IPS-18c (cell line): ENCODE data around the gene ARHGEF16.

Experiments used
- H3K4me3 ChIP-seq: 2 replicates; pipeline ENCODE4 v1.7.0; 2013; ENCODE audit warnings: low read depth, mild to moderate bottlenecking, low read length, moderate library complexity; ENCODE audit not compliant: insufficient read depth
- H3K9me3 ChIP-seq: one replicate; pipeline ENCODE4 v1.6.1; 2013; ENCODE audit warnings: mild to moderate bottlenecking, low read length, moderate library complexity; ENCODE audit not compliant: control insufficient read depth, insufficient read depth

The ARHGEF16 gene

GRCh38 chr1:3469849-3470649, 15.6 kb downstream of the ARHGEF16 start:
- no peaks in the 10 kb centered on the region for H3K9me3 ChIP-seq
- no peak overlapping the region; the same call in 1 of the 2 replicates for H3K4me3 ChIP-seq

DNA sequence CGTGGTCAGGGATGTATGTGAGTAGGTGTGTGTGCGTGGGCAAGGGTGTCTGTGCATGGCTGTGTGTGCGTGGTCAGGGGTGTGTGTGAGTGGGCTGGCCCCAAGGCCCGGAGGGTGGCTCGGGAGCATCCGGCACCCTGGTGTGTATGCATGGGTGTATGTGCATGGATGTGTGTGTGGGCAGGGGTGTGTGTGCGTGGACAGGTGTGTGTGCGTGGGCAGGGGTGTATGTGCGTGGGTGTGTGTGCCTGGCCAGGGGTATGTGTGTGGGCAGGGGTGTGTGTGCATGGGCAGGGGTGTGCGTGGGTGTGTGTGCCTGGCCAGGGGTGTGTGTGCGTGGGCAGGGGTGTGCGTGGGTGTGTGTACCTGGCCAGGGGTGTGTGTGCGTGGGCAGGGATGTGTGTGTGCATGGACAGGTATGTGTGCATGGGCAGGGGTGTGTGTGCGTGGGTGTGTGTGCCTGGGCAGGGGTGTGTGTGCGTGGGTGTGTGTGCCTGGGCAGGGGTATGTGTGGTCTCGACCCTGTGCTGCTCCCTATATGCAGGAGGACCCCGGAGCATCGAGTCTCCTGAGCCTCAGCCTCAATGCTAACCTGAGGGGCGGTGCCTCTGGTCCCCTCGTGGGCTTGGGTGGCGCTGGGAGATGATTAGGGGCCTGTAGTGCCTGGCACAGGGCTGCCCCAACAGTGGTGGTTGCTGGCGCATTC, 16.3 kb downstream of the ARHGEF16 start:
- Histone ChIP-seq H3K9me3 (no peaks in the 10 kb centered on the region), H3K4me3 (no peak overlapping the region)

GRCh38 chr1:3471356-3472087, 17.1 kb downstream of the ARHGEF16 start:
- Histone ChIP-seq H3K9me3 (no peaks in the 10 kb centered on the region), H3K4me3 (no peak overlapping the region)

- Histone ChIP-seq H3K9me3 (no peaks in the 10 kb centered on the region), H3K4me3 (no peak overlapping the region)
These were observed 17.8 kb downstream of the ARHGEF16 start for GRCh38 chr1:3472088-3472850.

- Histone ChIP-seq H3K9me3 (no peaks in the 10 kb centered on the region), H3K4me3 (no peak overlapping the region)
These were observed 18.4 kb downstream of the ARHGEF16 start for GRCh38 chr1:3472906-3473305.

GRCh38 chr1:3473381-3473844, 18.9 kb downstream of the ARHGEF16 start:
- Histone ChIP-seq H3K9me3 (no peaks in the 10 kb centered on the region), H3K4me3 (no peak overlapping the region)

DNA sequence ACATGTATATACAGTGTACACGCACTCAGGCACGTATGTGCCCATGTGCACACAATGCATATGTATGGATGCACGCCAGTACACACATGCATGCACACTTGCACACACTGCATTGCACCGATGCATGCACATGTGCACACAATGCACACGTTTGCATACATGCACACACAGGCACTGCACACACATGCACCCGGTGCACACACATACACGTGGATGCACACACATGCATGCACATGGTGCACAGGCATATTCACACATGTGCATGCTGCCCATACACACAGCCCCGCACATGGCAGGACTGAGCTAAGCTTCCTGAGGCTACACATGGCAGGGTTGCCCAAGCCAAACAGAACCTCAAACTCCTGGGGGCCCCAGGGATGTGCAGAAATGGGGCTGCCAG, 19.6 kb downstream of the ARHGEF16 start:
- no peak overlapping the region for H3K4me3 ChIP-seq
- H3K9me3 ChIP-seq, result no peaks in the 10 kb centered on the region

DNA sequence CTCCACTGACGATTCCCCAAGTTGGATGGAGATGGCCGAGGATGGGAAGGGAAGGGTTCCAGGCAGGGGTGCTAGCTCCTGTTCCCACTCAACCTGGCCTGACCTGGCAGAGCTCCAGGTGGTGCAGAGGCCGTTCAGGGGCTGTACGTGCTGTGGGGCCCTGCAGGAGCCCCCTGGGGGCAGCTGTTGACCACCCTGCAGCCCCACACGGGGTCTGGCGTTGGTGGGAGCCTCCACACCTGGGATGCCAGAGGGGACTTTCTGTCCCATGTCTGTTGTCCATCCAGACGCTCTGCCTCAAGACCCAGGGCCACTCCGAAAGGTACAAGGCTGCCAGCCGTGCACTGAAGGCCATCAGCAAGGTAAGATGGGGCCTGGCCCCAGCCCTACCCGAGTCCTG, 20.0 kb downstream of the ARHGEF16 start:
- Histone ChIP-seq H3K4me3 (no peak overlapping the region), H3K9me3 (no peaks in the 10 kb centered on the region)

DNA sequence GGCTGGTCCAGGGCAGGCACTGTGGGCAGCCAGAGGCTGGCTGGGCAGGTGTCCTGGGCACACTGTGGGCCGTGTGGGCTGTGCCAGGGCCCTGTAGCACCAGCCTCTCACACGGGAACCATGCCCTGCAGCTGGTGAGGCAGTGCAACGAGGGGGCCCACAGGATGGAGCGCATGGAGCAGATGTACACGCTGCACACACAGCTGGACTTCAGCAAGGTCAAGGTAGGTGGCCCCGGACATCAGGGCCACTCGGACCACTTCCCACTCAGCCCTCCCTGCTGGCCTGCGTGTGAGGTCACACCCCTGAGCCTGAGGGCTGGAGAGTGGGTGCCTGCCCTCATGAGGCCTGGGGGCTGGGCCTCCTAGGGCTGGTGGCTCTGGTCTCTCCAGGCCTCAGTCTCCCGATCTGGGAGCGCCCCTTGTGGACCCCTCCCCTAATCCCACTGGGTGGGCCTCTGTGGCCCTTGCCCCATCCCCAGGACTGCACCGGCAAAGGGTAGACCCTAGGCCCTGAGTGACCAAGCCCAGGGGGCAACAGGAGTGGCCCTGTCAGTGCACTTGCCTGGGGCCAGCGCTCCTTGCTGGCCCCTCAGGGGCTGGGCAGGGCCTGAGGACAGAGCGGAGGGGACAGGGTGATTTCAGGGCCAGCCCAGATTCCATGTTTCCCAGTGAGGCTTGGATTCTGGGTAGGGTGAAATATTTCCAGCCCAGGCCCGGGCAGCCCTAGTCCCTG, 21.5 kb downstream of the ARHGEF16 start:
- no peaks in the 10 kb centered on the region for H3K9me3 ChIP-seq
- no peak overlapping the region for H3K4me3 ChIP-seq

DNA sequence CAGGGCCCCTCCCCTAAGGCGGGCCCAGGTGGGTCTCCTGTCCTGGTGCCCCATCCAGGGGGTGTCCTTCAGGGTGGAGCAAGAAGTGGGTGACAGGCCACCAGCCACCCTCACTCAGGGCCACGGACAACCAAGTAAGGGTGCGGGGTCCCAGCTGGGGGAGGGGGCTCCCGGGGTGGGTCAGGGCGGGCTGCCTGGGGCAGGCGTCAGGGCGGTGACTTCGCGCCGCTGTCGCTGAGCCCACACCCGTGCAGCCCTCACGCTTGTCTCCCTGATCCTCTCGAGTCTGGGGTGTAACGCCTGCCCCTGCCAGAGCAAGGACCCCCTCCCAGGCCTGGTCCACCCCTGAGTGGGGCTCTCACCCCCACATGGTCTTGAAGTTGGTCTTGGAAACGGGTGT, 22.2 kb downstream of the ARHGEF16 start:
- no peak overlapping the region for H3K4me3 ChIP-seq
- no peaks in the 10 kb centered on the region for H3K9me3 ChIP-seq

GRCh38 chr1:3477241-3477995, 23.0 kb downstream of the ARHGEF16 start:
- Histone ChIP-seq H3K4me3 (no peak overlapping the region), H3K9me3 (no peaks in the 10 kb centered on the region)

GRCh38 chr1:3478187-3478586, 23.7 kb downstream of the ARHGEF16 start:
- Histone ChIP-seq H3K4me3 (no peak overlapping the region), H3K9me3 (no peaks in the 10 kb centered on the region)

DNA sequence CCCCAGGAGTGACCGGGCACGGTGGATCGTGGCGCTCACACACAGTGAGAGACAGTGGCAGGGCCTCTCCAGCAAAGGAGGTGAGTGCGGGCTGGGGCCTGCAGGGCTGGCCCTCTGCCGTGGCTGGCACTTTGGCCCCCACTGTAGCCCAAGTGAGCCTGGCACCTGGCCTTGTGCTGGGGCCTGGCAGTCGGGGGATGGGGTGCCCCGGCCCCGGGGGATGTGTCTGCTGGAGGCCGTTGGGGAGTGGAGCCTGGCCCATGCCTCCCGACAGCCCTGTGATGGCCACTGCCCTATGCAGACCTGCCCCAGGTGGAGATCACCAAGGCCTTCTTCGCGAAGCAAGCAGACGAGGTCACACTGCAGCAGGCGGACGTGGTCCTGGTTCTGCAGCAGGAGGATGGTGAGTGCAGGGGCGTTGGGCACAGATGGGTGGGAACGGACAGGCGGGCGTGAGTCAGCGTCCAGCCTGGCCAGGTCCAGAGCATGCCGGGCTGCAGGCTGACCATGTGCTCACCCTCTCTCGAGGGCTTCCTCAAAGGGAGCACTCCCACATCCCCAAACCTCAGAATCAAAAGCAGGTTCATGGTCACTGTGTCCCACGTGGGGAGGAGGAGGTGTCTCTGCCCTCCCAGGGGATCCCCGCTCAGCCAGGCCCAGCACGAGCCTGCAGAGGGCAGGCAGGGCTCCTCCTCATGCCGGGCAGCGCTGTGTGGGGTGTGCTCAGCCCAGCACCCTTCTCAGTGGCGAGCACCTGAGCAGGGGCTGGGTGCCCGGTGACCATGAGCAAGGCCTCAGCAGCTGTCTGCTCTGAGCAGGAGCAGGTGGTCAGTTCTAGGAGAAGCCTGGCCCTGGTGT, 25.3 kb downstream of the ARHGEF16 start:
- Histone ChIP-seq H3K4me3 (no peak overlapping the region), H3K9me3 (no peaks in the 10 kb centered on the region)

DNA sequence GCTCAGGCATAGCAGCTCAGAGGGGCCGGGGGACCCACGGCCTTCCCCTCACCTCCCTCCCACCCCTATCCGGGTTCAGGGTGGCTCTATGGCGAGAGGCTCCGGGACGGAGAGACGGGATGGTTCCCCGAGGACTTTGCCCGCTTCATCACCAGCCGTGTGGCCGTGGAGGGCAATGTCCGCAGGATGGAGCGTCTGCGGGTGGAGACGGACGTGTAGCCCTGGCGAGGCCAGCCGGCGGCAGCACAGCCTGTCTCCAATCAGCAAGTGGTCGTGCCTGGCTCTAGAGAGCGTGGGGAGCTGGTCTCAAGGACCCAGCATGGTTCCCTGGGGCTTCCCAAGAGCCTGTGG, 25.9 kb downstream of the ARHGEF16 start:
- Histone ChIP-seq H3K4me3 (no peak overlapping the region), H3K9me3 (no peaks in the 10 kb centered on the region)

DNA sequence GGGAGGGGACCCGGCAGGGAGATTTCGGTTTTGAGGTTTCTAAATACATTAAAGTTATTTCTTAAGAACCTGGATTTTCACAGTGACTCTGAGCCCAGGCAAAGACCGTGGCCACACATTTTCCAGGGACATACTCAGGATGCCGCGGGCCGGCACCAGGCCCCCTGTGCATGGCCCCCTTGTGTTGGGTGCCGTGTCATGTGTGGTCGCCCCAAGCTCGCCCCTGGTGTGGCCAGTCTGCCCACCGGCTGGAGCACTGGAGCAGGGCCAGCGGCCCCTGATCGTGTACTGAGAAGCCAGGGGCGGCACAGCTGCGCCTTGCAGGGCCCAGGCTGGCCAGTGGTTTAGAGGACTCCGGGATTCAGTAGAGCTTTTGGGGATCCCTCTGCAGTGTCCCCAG, 26.6 kb downstream of the ARHGEF16 start:
- H3K9me3 ChIP-seq, result peaks cover 2% of the 10 kb centered on the region
- H3K4me3 ChIP-seq, result no peak overlapping the region
